GM18520 (cell line): ENCODE results near the gene CDH22.

ENCODE experiments used
- ATAC-seq: cut with Tn5 transposase; IDR thresholded peaks from one replicate; pipeline ENCODE4 v1.9.1; 2021; ENCODE audit not compliant: unreplicated experiment

CDH22 gene

GRCh38 chr20:46154796-46155195 lies 153.5 kb downstream of the CDH22 start:
- no peak for ATAC-seq

- no peak for ATAC-seq
Measured at GRCh38 chr20:46154305-46154704, 154.0 kb downstream of the CDH22 start.

GRCh38 chr20:46152824-46153586 lies 155.3 kb downstream of the CDH22 start:
- ATAC-seq: no peak

GRCh38 chr20:46151936-46152335 lies 156.4 kb downstream of the CDH22 start:
- no peak for ATAC-seq

GRCh38 chr20:46150943-46151342 lies 157.4 kb downstream of the CDH22 start:
- no peak for ATAC-seq

- no peak for ATAC-seq
Measured at GRCh38 chr20:46148313-46149208, 159.7 kb downstream of the CDH22 start.

GRCh38 chr20:46145713-46146112 lies 162.6 kb downstream of the CDH22 start:
- no peak for ATAC-seq

GRCh38 chr20:46144432-46145025 lies 163.8 kb downstream of the CDH22 start:
- no peak for ATAC-seq

- ATAC-seq: no peak
Measured at GRCh38 chr20:46142124-46142523, 166.2 kb downstream of the CDH22 start.

GRCh38 chr20:46139908-46140482 lies 168.3 kb downstream of the CDH22 start:
- no peak for ATAC-seq

- no peak for ATAC-seq
Measured at GRCh38 chr20:46139266-46139889, 168.9 kb downstream of the CDH22 start.

GRCh38 chr20:46137816-46138215 lies 170.5 kb downstream of the CDH22 start:
- ATAC-seq: no peak

GRCh38 chr20:46135856-46136633 lies 172.3 kb downstream of the CDH22 start:
- no peak for ATAC-seq

- ATAC-seq: no peak
Measured at GRCh38 chr20:46134716-46135115, 173.6 kb downstream of the CDH22 start.

GRCh38 chr20:46133886-46134654 lies 174.2 kb downstream of the CDH22 start:
- ATAC-seq: no peak

GRCh38 chr20:46132705-46133120 lies 175.6 kb downstream of the CDH22 start:
- no peak for ATAC-seq

GRCh38 chr20:46131396-46131795 lies 176.9 kb downstream of the CDH22 start:
- no peak for ATAC-seq

- ATAC-seq: no peak
Measured at GRCh38 chr20:46130534-46130933, 177.8 kb downstream of the CDH22 start.

- no peak for ATAC-seq
Measured at GRCh38 chr20:46129955-46130481, 178.3 kb downstream of the CDH22 start.
